Upper lobe of left lung (tissue), 6 donors: Measurements from ENCODE around the gene PNPLA7. TPM values are rescaled to one million over a fixed set of nuclear protein-coding genes. Genes with fewer than 3 reads are reported as not detected.
A peak's percentile ranks its signal among the peaks of the same experiment; 100 is the strongest.

ENCODE experiments used
- ATAC-seq, 2 donors: fragments of 200-7000 bp; cut with Tn5 transposase; one replicate each; pipeline ENCODE4 v1.9.1; 2022; ENCODE audit warnings: mild to moderate bottlenecking in 2 of 2, moderate library complexity in 2 of 2; ENCODE audit not compliant: low FRiP score in 2 of 2
- DNase-seq, 2 donors: peaks; one replicate each; pipeline ENCODE4 v3.0.0-alpha.2; 2019 to 2020
- H3K27ac ChIP-seq, 4 donors: fragments of 200-600 bp; sonication (generic); one replicate each; pipeline ENCODE4 v1.5.1; 2016 to 2019
- H3K27me3 ChIP-seq, 4 donors: fragments of 200-600 bp; sonication (generic); one replicate each; pipeline ENCODE4 v1.5.1; 2017 to 2019
- H3K36me3 ChIP-seq, 4 donors: fragments of 200-600 bp; sonication (generic); one replicate each; pipeline ENCODE4 v1.5.1; 2016 to 2019
- H3K4me1 ChIP-seq, 4 donors: fragments of 200-600 bp; sonication (generic); one replicate each; pipeline ENCODE4 v1.5.1; 2018 to 2019
- H3K4me3 ChIP-seq, 4 donors: fragments of 200-600 bp; sonication (generic); one replicate each; pipeline ENCODE4 v1.5.1; 2017 to 2019; ENCODE audit warnings: mild to moderate bottlenecking in 2 of 4, moderate library complexity in 1 of 4
- H3K9me3 ChIP-seq, 4 donors: fragments of 200-600 bp; sonication (generic); one replicate each; pipeline ENCODE4 v1.5.1; 2018 to 2019
- CTCF ChIP-seq, 6 experiments: fragments of 450-650 bp in 4 of 6; fragments of 200-600 bp in 2 of 6; sonication (generic) in 2 of 6; IDR thresholded peaks; one replicate each; pipeline ENCODE4 v1.5.1; 2016 to 2019; ENCODE audit warnings: antibody characterized with exemption in 6 of 6
- EP300 ChIP-seq, 4 donors: sonication (generic); formaldehyde crosslinking; IDR thresholded peaks; one replicate each; pipeline ENCODE4 v1.5.1; 2017; ENCODE audit warnings: antibody characterized with exemption in 4 of 4, control low read depth in 2 of 4
- POLR2A ChIP-seq, 4 donors: fragments of 450-650 bp; IDR thresholded peaks; one replicate each; pipeline ENCODE4 v1.5.1; 2016 to 2017; ENCODE audit warnings: antibody characterized with exemption in 4 of 4, mild to moderate bottlenecking in 2 of 4
- POLR2AphosphoS5 ChIP-seq, 2 donors: sonication (generic); formaldehyde crosslinking; IDR thresholded peaks; one replicate each; pipeline ENCODE4 v1.5.1; 2017; ENCODE audit warnings: antibody characterized with exemption in 2 of 2
- WGBS, 2 donors: methylation state at CpG; one replicate each; pipeline ENCODE4 v1.1.5; 2017 to 2018; 5-methylcytosine and 5-hydroxymethylcytosine counted together
- total RNA-seq, 6 donors: library from RNA; depleted of rRNA in 4 of 6; stranded (reverse); fragments of >200 nt in 4 of 6; gene quantifications; one replicate each; pipeline versions ENCODE4 v1.1.0 to v1.2.1, GENCODE V29; 2016 to 2021
- donor health status: DM: no; HTN: no; CAD: no; lungs with moderate emphysema.
- donor health status: DM: no; HTN: yes; CAD: no; lungs with severe emphysema.

PNPLA7 gene
- total RNA-seq, 6 donors from 2014 or later: 6.0 to 104 (median 14.0) TPM

DNA sequence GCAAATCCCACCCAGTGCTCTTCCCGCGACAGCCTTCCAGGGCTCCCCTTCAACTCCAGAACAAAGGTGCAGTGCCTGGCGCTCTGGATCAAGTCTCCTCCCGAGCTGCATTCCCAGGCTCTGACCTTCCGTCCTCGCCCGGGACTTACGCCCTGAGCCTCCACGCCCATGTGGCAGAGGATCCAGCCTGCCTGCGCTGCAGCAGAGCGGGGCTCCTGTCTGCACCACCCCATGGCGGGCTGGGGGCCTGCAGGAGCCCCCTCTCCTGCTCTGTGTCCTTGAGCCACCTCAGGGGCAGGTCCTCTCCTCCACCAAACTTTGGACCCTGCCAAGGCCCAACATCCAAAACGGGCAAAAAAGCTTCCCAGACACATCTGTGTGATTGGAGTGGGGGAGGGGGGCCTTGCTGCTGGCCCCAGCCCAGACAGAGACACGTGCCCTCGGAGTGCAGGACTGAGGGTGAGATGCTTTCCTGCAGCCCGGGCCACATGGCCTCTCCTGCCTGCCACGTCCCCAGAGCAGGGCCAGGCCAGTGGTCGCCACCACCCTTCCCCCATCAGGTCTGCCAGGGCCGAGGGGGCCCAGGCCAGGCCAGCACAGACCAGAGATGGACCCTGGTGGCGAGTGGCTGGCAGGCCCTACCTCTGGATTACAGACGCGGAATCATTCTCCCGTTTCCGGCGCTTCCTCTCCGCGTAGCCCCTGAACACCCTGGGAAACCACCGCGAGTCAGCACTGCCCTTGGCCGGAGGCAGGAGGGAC lies 95.4 kb downstream of the PNPLA7 start:
- peak; percentile 1 to 4 for ATAC-seq
- peak in 1 of 2 donors; percentile 79 for DNase-seq
- no peaks in the 10 kb centered on the region for H3K27me3 ChIP-seq
- H3K9me3 ChIP-seq: no peaks in the 10 kb centered on the region
- 67 to 68% methylated on average over 7 to 27 of the region's 30 CpGs for WGBS, 2 donors
- peaks cover 0 to 11% (median 2%) of the 10 kb centered on the region in 4 donors for H3K36me3 ChIP-seq
- H3K4me1 ChIP-seq: peaks cover 21 to 44% (median 32%) of the 10 kb centered on the region in 4 donors
- peak overlapping the region; percentile 41 to 64 (median 56) for H3K4me3 ChIP-seq
- H3K27ac ChIP-seq: peak overlapping the region; percentile 65 to 83 (median 76)
- TF ChIP-seq POLR2AphosphoS5 (IDR thresholded peaks at IDR 0.05) (no peak), CTCF (IDR thresholded peaks at IDR 0.05) (peak in 1 of 6 experiments; percentile 8), POLR2A (IDR thresholded peaks at IDR 0.05) (no peak), EP300 (IDR thresholded peaks at IDR 0.05) (no peak)

GRCh38 chr9:137454145-137454596 lies 96.0 kb downstream of the PNPLA7 start:
- Histone ChIP-seq H3K9me3 (no peaks in the 10 kb centered on the region), H3K36me3 (peaks cover 0 to 17% (median 6%) of the 10 kb centered on the region in 4 donors), H3K4me3 (peak overlapping the region; percentile 41 to 64 (median 56)), H3K27ac (peak overlapping the region; percentile 65 to 83 (median 76)), H3K4me1 (peaks cover 17 to 38% (median 27%) of the 10 kb centered on the region in 4 donors), H3K27me3 (no peaks in the 10 kb centered on the region)
- 12 to 25% methylated on average over 4 to 5 of the region's 24 CpGs for WGBS, 2 donors
- ATAC-seq (peak; percentile 31 to 58), DNase-seq (peak; percentile 64 to 93)
- TF ChIP-seq CTCF (IDR thresholded peaks at IDR 0.05) (no peak), EP300 (IDR thresholded peaks at IDR 0.05) (no peak), POLR2A (IDR thresholded peaks at IDR 0.05) (peak in 2 of 4 donors; percentile 31 to 59)

GRCh38 chr9:137453643-137454081 lies 96.5 kb downstream of the PNPLA7 start:
- peaks cover 0 to 22% (median 9%) of the 10 kb centered on the region in 4 donors for H3K36me3 ChIP-seq
- no peaks in the 10 kb centered on the region for H3K9me3 ChIP-seq
- peak overlapping the region in 3 of 4 donors; percentile 45 to 64 (median 64) for H3K4me3 ChIP-seq
- H3K27me3 ChIP-seq: no peaks in the 10 kb centered on the region
- peaks cover 17 to 35% (median 27%) of the 10 kb centered on the region in 4 donors for H3K4me1 ChIP-seq
- ATAC-seq (peak; percentile 78 to 83), DNase-seq (peak; percentile 90)
- TF ChIP-seq POLR2AphosphoS5 (IDR thresholded peaks at IDR 0.05) (no peak), CTCF (IDR thresholded peaks at IDR 0.05) (no peak), POLR2A (IDR thresholded peaks at IDR 0.05) (no peak), EP300 (IDR thresholded peaks at IDR 0.05) (no peak)
- H3K27ac ChIP-seq: peak overlapping the region in 1 of 4 donors; percentile 26
- WGBS, 2 donors: 16 to 30% methylated on average over 8 to 21 of the region's 25 CpGs

DNA sequence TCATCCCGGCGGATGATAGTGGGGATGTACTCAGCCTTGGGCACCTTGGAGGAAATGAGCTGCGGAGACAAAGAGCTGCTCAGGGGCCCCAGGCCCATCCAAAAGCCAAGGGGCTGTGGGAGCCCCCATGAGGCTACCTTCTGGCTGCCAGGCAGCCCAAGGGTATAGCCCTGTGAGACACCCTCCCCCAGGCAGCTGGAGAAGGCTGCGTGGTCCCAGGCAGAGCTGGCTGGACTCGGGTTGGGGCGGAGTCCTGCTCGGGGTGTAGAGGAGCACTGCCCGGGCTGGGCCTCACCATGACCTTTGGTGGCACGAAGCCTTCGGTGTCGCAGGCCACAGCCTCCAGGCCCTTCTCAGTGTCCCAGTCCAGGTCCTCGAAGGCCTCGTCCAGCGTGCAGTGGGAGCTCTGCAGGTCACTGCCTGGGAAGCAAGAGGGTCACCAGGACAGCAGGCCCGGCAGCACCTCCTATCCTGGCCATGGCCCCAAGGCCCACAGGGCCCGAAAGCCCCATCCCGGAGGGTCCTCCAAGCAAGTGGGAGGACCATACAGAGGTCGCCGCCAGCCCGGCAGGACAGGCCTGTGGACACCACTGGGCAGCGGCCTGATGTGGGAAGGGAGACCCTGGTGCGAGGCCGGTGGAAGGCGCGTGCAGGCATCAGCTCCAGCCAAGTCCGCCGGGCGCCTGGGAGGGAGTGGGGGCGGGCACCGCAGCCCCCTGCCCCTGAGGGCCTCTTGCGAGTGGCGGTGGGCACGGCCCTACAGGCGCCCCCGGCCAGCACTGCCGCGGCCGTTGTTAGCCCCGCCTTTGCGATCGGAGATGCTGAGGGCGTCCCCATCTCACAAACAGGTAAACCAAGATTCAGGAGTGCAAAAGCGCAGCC lies 97.2 kb downstream of the PNPLA7 start:
- WGBS, 2 donors: 80 to 98% methylated on average over 6 to 18 of the region's 43 CpGs
- H3K4me1 ChIP-seq: peaks cover 11 to 28% (median 20%) of the 10 kb centered on the region in 4 donors
- TF ChIP-seq CTCF (IDR thresholded peaks at IDR 0.05): no peak
- TF ChIP-seq POLR2AphosphoS5 (IDR thresholded peaks at IDR 0.05): no peak
- TF ChIP-seq POLR2A (IDR thresholded peaks at IDR 0.05): no peak
- TF ChIP-seq EP300 (IDR thresholded peaks at IDR 0.05): no peak
- peak in 1 of 2 donors; percentile 89 for DNase-seq
- peaks cover 0 to 23% (median 10%) of the 10 kb centered on the region in 4 donors for H3K36me3 ChIP-seq
- H3K27ac ChIP-seq: peak overlapping the region in 1 of 4 donors; percentile 26
- H3K27me3 ChIP-seq: no peaks in the 10 kb centered on the region
- H3K9me3 ChIP-seq: no peaks in the 10 kb centered on the region
- peak overlapping the region in 3 of 4 donors; percentile 45 to 64 (median 64) for H3K4me3 ChIP-seq
- peak in 1 of 2 donors; percentile 1 for ATAC-seq
